ENCODE measurements around the gene NAV1. TPM values are rescaled to one million over a fixed set of nuclear protein-coding genes. Genes with fewer than 3 reads are reported as not detected.

The NAV1 gene
- total and polyA plus RNA-seq, 2 of the 8 experiments (the other 6 are each of a cell fraction or from before 2014, with no cell fraction given), result 9.9 to 42.7 TPM

Other genes starting within 250 kb of the NAV1 start
- 21.0 and 22.6 TPM in 2 replicates for gene TNNT2, start 161.4 kb upstream of the NAV1 start, total RNA-seq (2021; fragmentation: NEBNext Ultra II Directional; extraction: Animal tissue kit (Norgen Biotek cat#: 25700))
- gene TNNT2, start 161.4 kb upstream of the NAV1 start, polyA plus RNA-seq (2011; rRNA removed), result 3.1 and 5.3 TPM in 2 replicates
- gene LAD1, start 139.8 kb upstream of the NAV1 start, total RNA-seq (2021; fragmentation: NEBNext Ultra II Directional; extraction: Animal tissue kit (Norgen Biotek cat#: 25700)), result 30.5 and 32.8 TPM in 2 replicates
- gene LAD1, start 139.8 kb upstream of the NAV1 start, polyA plus RNA-seq (2011; rRNA removed), result 9.3 and 12.4 TPM in 2 replicates
- 0.29 and 0.50 TPM in 2 replicates for gene TNNI1, start 117.4 kb upstream of the NAV1 start, total RNA-seq (2021; fragmentation: NEBNext Ultra II Directional; extraction: Animal tissue kit (Norgen Biotek cat#: 25700))
- gene TNNI1, start 117.4 kb upstream of the NAV1 start, polyA plus RNA-seq (2011; rRNA removed), result 0.46 and 1.0 TPM in 2 replicates
- 27.5 and 27.7 TPM in 2 replicates for gene PHLDA3, start 69.9 kb upstream of the NAV1 start, total RNA-seq (2021; fragmentation: NEBNext Ultra II Directional; extraction: Animal tissue kit (Norgen Biotek cat#: 25700))
- gene PHLDA3, start 69.9 kb upstream of the NAV1 start, polyA plus RNA-seq (2011; rRNA removed), result 25.5 and 42.8 TPM in 2 replicates
- gene CSRP1, start 32.0 kb upstream of the NAV1 start, total RNA-seq (2021; fragmentation: NEBNext Ultra II Directional; extraction: Animal tissue kit (Norgen Biotek cat#: 25700)), result 22.3 and 24.1 TPM in 2 replicates
- gene CSRP1, start 32.0 kb upstream of the NAV1 start, polyA plus RNA-seq (2011; rRNA removed), result 13.2 and 14.2 TPM in 2 replicates

Measured in H1 (cell line).